A549 (cell line): Measurements from ENCODE around the gene PTEN.

Source experiments
- EP300 ChIP-seq, 2 experiments: fragments of >200 bp; sonication (Bioruptor Twin); formaldehyde crosslinking; IDR thresholded peaks; 2 replicates in 1 of 2; 3 replicates in 1 of 2; pipeline ENCODE4 v1.6.1; 2016 to 2017
- GATA3 ChIP-seq: IDR thresholded peaks from 2 replicates; pipeline ENCODE4 v1.6.1; 2012; ENCODE audit warnings: borderline replicate concordance
- JUN ChIP-seq, 2 experiments: fragments of >200 bp; sonication (Bioruptor Twin); formaldehyde crosslinking; IDR thresholded peaks; 2 replicates in 1 of 2; 3 replicates in 1 of 2; pipeline ENCODE4 v1.6.1; 2016 to 2017
- PBX3 ChIP-seq: IDR thresholded peaks from 2 replicates; pipeline ENCODE4 v1.6.1; 2012
- POLR2A ChIP-seq: IDR thresholded peaks from 2 replicates; pipeline ENCODE4 v1.6.1; 2012; ENCODE audit warnings: mild to moderate bottlenecking, low read length
- RAD21 ChIP-seq, 2 experiments: fragments of >200 bp in 1 of 2; sonication (Bioruptor Twin) in 1 of 2; formaldehyde crosslinking in 1 of 2; IDR thresholded peaks in 1 of 2; conservative IDR thresholded peaks in 1 of 2; 2 replicates in 1 of 2; 3 replicates in 1 of 2; pipeline ENCODE4 v1.6.1; 2012 to 2018; ENCODE audit warnings: inconsistent platforms in 1 of 2
- RCOR1 ChIP-seq: fragments of 150-350 bp; IDR thresholded peaks from 2 replicates; pipeline ENCODE4 v1.6.1; 2014; ENCODE audit warnings: antibody characterized with exemption, low read length, low read depth
- SMC3 ChIP-seq: fragments of >200 bp; sonication (Bioruptor Twin); formaldehyde crosslinking; IDR thresholded peaks from 3 replicates; pipeline ENCODE4 v1.6.1; 2018; ENCODE audit warnings: inconsistent platforms
- SREBF2 ChIP-seq: fragments of 450-650 bp; IDR thresholded peaks from 2 replicates; pipeline ENCODE4 v1.6.1; 2014; ENCODE audit warnings: mild to moderate bottlenecking, moderate library complexity
- ZC3H11A ChIP-seq: fragments of 450-650 bp; IDR thresholded peaks from 2 replicates; pipeline ENCODE4 v1.6.1; 2014; ENCODE audit warnings: antibody characterized with exemption, mild to moderate bottlenecking
- TF ChIP-seq, protein P1 (sequence below): fragments of >200 bp; sonication (Bioruptor Twin); formaldehyde crosslinking; IDR thresholded peaks from 3 replicates; pipeline ENCODE4 v1.6.1; 2016
- TF ChIP-seq, protein P2 (sequence below): fragments of >200 bp; sonication (Bioruptor Twin); formaldehyde crosslinking; IDR thresholded peaks from 3 replicates; pipeline ENCODE4 v1.5.1; 2016

DNA sequence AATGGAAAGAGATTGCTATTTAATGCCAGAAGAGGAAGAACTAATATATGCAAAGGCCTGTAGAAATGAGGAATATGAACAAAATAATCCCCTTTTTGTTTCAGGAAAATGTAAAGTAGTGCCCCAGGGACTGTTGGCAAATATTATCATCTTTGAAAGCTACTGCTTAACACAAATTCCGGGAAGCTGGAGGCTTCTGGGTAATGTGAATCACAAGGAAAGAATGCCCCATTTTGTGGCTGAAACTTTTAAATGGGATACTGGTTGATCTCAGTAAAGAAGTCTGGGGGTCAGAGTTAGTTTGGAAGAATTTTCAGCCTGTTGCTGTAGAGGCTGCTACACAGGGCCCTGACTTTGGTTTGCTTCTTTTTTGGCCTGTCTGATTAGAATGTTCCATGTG is 141.0 kb downstream of the PTEN start:
- TF ChIP-seq ZC3H11A = no peak
- no peak for TF ChIP-seq SMC3
- no peak for TF ChIP-seq SREBF2
- no peak for TF ChIP-seq EP300 (IDR thresholded peaks at IDR 0.05)
- TF ChIP-seq, protein P1, sequence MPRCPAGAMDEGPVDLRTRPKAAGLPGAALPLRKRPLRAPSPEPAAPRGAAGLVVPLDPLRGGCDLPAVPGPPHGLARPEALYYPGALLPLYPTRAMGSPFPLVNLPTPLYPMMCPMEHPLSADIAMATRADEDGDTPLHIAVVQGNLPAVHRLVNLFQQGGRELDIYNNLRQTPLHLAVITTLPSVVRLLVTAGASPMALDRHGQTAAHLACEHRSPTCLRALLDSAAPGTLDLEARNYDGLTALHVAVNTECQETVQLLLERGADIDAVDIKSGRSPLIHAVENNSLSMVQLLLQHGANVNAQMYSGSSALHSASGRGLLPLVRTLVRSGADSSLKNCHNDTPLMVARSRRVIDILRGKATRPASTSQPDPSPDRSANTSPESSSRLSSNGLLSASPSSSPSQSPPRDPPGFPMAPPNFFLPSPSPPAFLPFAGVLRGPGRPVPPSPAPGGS = no peak
- TF ChIP-seq, protein P2, sequence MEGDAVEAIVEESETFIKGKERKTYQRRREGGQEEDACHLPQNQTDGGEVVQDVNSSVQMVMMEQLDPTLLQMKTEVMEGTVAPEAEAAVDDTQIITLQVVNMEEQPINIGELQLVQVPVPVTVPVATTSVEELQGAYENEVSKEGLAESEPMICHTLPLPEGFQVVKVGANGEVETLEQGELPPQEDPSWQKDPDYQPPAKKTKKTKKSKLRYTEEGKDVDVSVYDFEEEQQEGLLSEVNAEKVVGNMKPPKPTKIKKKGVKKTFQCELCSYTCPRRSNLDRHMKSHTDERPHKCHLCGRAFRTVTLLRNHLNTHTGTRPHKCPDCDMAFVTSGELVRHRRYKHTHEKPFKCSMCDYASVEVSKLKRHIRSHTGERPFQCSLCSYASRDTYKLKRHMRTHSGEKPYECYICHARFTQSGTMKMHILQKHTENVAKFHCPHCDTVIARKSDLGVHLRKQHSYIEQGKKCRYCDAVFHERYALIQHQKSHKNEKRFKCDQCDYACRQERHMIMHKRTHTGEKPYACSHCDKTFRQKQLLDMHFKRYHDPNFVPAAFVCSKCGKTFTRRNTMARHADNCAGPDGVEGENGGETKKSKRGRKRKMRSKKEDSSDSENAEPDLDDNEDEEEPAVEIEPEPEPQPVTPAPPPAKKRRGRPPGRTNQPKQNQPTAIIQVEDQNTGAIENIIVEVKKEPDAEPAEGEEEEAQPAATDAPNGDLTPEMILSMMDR = no peak
- TF ChIP-seq JUN (IDR thresholded peaks at IDR 0.05) = no peak
- no peak for TF ChIP-seq RCOR1
- no peak for TF ChIP-seq POLR2A
- no peak for TF ChIP-seq GATA3
- TF ChIP-seq RAD21 (conservative IDR thresholded peaks at IDR 0.05 in 1 of 2, IDR thresholded peaks at IDR 0.05 in 1 of 2) = no peak
- TF ChIP-seq PBX3 = no peak
